T-cell (primary cell): ENCODE measurements around the gene RNF150. TPM values are rescaled to one million over a fixed set of nuclear protein-coding genes. Genes with fewer than 3 reads are reported as not detected.

Experiments used
- ATAC-seq, 4 experiments: fragments of 200-7000 bp in 3 of 4; fragments of 150-1000 bp in 1 of 4; cut with Tn5 transposase; replicated peaks in 1 of 4; 1 replicate in 3 of 4; 2 replicates in 1 of 4; pipeline ENCODE4 v1.10.0; 2021; ENCODE audit warnings: moderate library complexity in 3 of 4, mild to moderate bottlenecking in 2 of 4, moderate number of reproducible peaks in 1 of 4
- CTCF ChIA-PET, 2 donors: fragments of 300-600 bp; sonication (Branson Sonifier 250); formaldehyde crosslinking; loops; one replicate each; lab custom pipeline; 2022; ENCODE audit warnings: antibody characterized with exemption in 2 of 2; lab: Charles Lee
- POLR2A ChIA-PET, 2 donors: fragments of 300-600 bp; sonication (Branson Sonifier 250); formaldehyde crosslinking; loops; one replicate each; lab custom pipeline; 2022; ENCODE audit warnings: antibody characterized with exemption in 2 of 2; lab: Charles Lee
- DNase-seq, 35 experiments: peaks; one replicate each; pipeline versions ENCODE4 v3.0.0 to v3.0.0-alpha.2; 2013 to 2023
- H3K27ac ChIP-seq: one replicate; pipeline ENCODE4 v1.5.1; 2013; ENCODE audit warnings: low read length
- H3K27me3 ChIP-seq, 2 experiments: replicated peaks in 1 of 2; 1 replicate in 1 of 2; 2 replicates in 1 of 2; pipeline versions ENCODE4 v1.6.1 to v1.7.0; 2013; ENCODE audit warnings: low read length in 1 of 2, mixed read lengths in 1 of 2; ENCODE audit not compliant: control insufficient read depth in 2 of 2, insufficient read depth in 2 of 2; ENCODE audit errors: extremely low read depth in 1 of 2
- H3K36me3 ChIP-seq, 2 donors: 1 replicate in 1 of 2; 2 replicates in 1 of 2; pipeline versions ENCODE4 v1.6.1 to v1.7.0; 2013; ENCODE audit warnings: low read length in 1 of 2; ENCODE audit not compliant: control insufficient read depth in 2 of 2, insufficient read depth in 1 of 2; ENCODE audit errors: extremely low read depth in 1 of 2
- H3K4me1 ChIP-seq, 2 experiments: 1 replicate in 1 of 2; 2 replicates in 1 of 2; pipeline versions ENCODE4 v1.6.1 to v1.7.0; 2013; ENCODE audit warnings: low read length in 2 of 2, mixed read lengths in 1 of 2; ENCODE audit not compliant: insufficient read depth in 2 of 2, control insufficient read depth in 1 of 2; ENCODE audit errors: extremely low read depth in 1 of 2
- H3K4me3 ChIP-seq, 2 donors: 1 replicate in 1 of 2; 2 replicates in 1 of 2; pipeline versions ENCODE4 v1.5.1 to v1.7.0; 2013; ENCODE audit warnings: mild to moderate bottlenecking in 2 of 2, low read length in 1 of 2, moderate library complexity in 1 of 2; ENCODE audit not compliant: control insufficient read depth in 1 of 2; ENCODE audit errors: extremely low read depth in 1 of 2
- H3K9me3 ChIP-seq: 2 replicates; pipeline ENCODE4 v1.7.0; 2013
- H3K27ac Mint-ChIP-seq, 2 donors: one replicate each; pipeline ENCODE4 v1.8.0; 2020 to 2021; ENCODE audit warnings: mild to moderate bottlenecking in 2 of 2, mixed read lengths in 2 of 2
- H3K27me3 Mint-ChIP-seq, 2 donors: one replicate each; pipeline ENCODE4 v1.8.0; 2021 to 2022; ENCODE audit warnings: mixed read lengths in 2 of 2
- H3K36me3 Mint-ChIP-seq: one replicate; pipeline ENCODE4 v1.8.0; 2021; ENCODE audit warnings: mixed read lengths
- H3K4me1 Mint-ChIP-seq, 3 donors: one replicate each; pipeline ENCODE4 v1.8.0; 2020 to 2022; ENCODE audit warnings: mixed read lengths in 3 of 3, mild to moderate bottlenecking in 1 of 3
- H3K4me3 Mint-ChIP-seq, 3 donors: one replicate each; pipeline ENCODE4 v1.8.0; 2020 to 2022; ENCODE audit warnings: mild to moderate bottlenecking in 3 of 3, mixed read lengths in 3 of 3, moderate library complexity in 3 of 3
- H3K9me3 Mint-ChIP-seq, 3 donors: one replicate each; pipeline ENCODE4 v1.8.0; 2020 to 2022; ENCODE audit warnings: mixed read lengths in 3 of 3
- WGBS: methylation state at CpG from one replicate; pipeline ENCODE4 v1.1.5; 2013; ENCODE audit warnings: missing lambda C conversion rate; ENCODE audit not compliant: insufficient coverage; 5-methylcytosine and 5-hydroxymethylcytosine counted together
- total RNA-seq, 35 experiments: library from RNA in 6 of 35; stranded (reverse) in 6 of 35; fragments of 120-200 nt in 1 of 35; gene quantifications; one replicate each; pipeline versions ENCODE4 v1.2.1 to v1.2.4 and lab custom pipeline; 2013 to 2026

The RNF150 gene
- total RNA-seq, 5 donors from 2014 or later (not counting 1 experiment from before 2014, with no cell fraction given), result 0.09 to 0.35 (median 0.30) TPM; not detected in 2

DNA sequence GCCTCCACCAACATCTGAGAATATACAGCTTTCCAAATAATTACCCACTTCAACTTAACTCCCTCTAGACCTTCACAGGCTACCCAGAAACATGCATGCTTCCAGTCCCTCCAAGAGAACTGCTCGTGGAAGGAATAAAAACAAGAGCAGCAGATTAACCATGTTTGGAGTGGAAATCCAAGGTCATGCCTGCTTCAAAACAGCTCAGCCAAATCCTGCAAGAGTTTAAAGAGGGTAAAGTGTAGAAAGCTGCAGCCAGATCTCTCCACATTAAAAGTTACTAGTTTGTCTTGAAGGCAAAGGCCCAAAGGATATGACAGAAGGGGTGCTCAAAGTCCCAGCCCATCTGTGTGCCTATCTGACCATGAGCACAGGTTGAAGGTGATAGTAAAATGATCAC lies 139.3 kb downstream of the RNF150 start:
- no peak overlapping the region for H3K4me3 ChIP-seq
- Mint-ChIP-seq H3K27ac (no peak overlapping the region), H3K4me1 (no peaks in the 10 kb centered on the region), H3K27me3 (peaks cover 2 to 7% of the 10 kb centered on the region in 2 donors), H3K4me3 (no peak overlapping the region), H3K9me3 (peaks cover 3 to 4% (median 4%) of the 10 kb centered on the region in 3 donors), H3K36me3 (no peaks in the 10 kb centered on the region)
- CTCF ChIA-PET, result no interaction called here
- no peaks in the 10 kb centered on the region for H3K27me3 ChIP-seq
- no CpG with 5 or more reads among the region's 1 CpG for WGBS
- no peaks in the 10 kb centered on the region for H3K9me3 ChIP-seq
- no peak overlapping the region for H3K27ac ChIP-seq
- ATAC-seq, result no peak
- no peaks in the 10 kb centered on the region for H3K36me3 ChIP-seq
- no peaks in the 10 kb centered on the region for H3K4me1 ChIP-seq
- no peak for DNase-seq
- POLR2A ChIA-PET, result no interaction called here

DNA sequence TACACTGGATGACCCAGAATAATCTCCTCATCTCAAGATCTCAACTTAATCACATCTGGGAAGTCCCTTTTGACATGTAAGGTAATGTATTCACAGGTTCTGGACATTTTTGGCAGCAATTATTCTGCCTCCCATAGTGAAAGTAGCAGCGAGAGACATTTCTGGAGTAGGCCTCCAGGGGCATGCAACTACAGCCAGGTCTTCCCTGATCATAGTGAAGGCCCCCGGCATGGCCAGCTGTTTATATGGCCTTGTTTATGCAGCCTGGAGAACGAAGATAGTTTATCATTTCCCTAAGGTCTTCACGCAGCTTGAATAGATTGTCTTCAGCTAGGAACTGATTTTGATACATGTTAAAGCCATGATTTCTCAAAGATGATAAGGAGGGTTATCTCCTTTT lies 139.9 kb downstream of the RNF150 start:
- no peaks in the 10 kb centered on the region for H3K36me3 Mint-ChIP-seq
- Histone ChIP-seq H3K27me3 (no peaks in the 10 kb centered on the region), H3K36me3 (no peaks in the 10 kb centered on the region), H3K27ac (no peak overlapping the region), H3K4me3 (no peak overlapping the region), H3K9me3 (no peaks in the 10 kb centered on the region), H3K4me1 (no peaks in the 10 kb centered on the region)
- no peaks in the 10 kb centered on the region for H3K4me1 Mint-ChIP-seq
- POLR2A ChIA-PET, result no interaction called here
- WGBS, result 73% methylated on average over 2 of the region's 4 CpGs
- H3K4me3 Mint-ChIP-seq, result no peak overlapping the region
- ATAC-seq (no peak), DNase-seq (no peak)
- CTCF ChIA-PET, result no interaction called here
- H3K27me3 Mint-ChIP-seq, result peaks cover 2 to 7% of the 10 kb centered on the region in 2 donors
- no peak overlapping the region for H3K27ac Mint-ChIP-seq
- peaks cover 3 to 4% (median 4%) of the 10 kb centered on the region in 3 donors for H3K9me3 Mint-ChIP-seq

DNA sequence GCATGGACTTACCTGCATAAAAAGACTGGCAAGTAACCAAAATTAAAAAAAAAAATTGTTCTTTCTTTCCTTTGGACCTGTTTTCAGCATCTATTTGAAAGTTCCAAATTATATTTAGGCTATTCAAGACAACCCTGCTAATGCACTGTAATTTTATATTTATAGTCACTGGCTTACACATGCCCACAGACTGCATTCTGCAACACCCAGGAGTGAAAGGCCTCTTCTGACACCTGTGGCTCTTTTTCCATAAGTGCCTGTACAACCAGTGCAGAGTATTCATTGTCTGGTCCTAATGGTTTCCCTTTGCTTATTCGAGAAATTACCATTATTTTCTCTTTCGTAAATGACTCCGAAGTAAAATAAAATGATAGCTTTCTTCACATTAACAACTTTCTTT lies 143.3 kb downstream of the RNF150 start:
- H3K36me3 ChIP-seq, result no peaks in the 10 kb centered on the region
- Mint-ChIP-seq H3K27me3 (peaks cover 3% of the 10 kb centered on the region in 2 donors), H3K4me3 (no peak overlapping the region), H3K36me3 (no peaks in the 10 kb centered on the region), H3K4me1 (no peaks in the 10 kb centered on the region), H3K27ac (no peak overlapping the region), H3K9me3 (no peaks in the 10 kb centered on the region)
- ATAC-seq (no peak), DNase-seq (no peak)
- H3K4me1 ChIP-seq, result no peaks in the 10 kb centered on the region
- ChIA-PET CTCF (no interaction called here), POLR2A (no interaction called here)
- no CpG with 5 or more reads among the region's 3 CpGs for WGBS
- H3K9me3 ChIP-seq, result no peaks in the 10 kb centered on the region
- H3K4me3 ChIP-seq, result no peak overlapping the region
- no peaks in the 10 kb centered on the region for H3K27me3 ChIP-seq
- no peak overlapping the region for H3K27ac ChIP-seq

DNA sequence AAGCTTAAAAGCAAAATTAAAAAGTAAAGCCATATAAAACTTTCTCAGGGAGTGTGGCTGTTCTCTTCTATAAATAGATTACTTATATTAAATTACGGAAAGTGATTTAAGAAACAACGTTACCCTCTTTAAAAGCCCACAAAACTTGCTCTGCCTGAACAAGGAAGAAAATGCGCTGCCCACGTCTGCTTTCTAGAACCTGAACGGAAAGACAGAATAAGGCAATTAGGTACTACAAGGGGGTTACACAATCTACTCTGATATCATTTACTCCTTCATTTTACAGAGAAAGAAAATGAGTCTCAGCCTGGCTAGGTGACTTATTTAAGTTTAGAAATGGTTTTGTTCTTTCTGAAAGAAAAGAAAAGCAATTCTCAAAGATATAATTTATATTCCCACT lies 147.2 kb downstream of the RNF150 start:
- Mint-ChIP-seq H3K4me1 (no peaks in the 10 kb centered on the region), H3K4me3 (no peak overlapping the region), H3K27me3 (peaks cover 0 to 3% of the 10 kb centered on the region in 2 donors), H3K9me3 (no peaks in the 10 kb centered on the region), H3K36me3 (no peaks in the 10 kb centered on the region), H3K27ac (no peak overlapping the region)
- Histone ChIP-seq H3K4me1 (no peaks in the 10 kb centered on the region), H3K27me3 (no peaks in the 10 kb centered on the region), H3K9me3 (no peaks in the 10 kb centered on the region), H3K36me3 (no peaks in the 10 kb centered on the region), H3K4me3 (no peak overlapping the region), H3K27ac (no peak overlapping the region)
- ATAC-seq (no peak), DNase-seq (no peak)
- ChIA-PET CTCF (no interaction called here), POLR2A (no interaction called here)
- no CpG with 5 or more reads among the region's 5 CpGs for whole genome bisulfite sequencing

DNA sequence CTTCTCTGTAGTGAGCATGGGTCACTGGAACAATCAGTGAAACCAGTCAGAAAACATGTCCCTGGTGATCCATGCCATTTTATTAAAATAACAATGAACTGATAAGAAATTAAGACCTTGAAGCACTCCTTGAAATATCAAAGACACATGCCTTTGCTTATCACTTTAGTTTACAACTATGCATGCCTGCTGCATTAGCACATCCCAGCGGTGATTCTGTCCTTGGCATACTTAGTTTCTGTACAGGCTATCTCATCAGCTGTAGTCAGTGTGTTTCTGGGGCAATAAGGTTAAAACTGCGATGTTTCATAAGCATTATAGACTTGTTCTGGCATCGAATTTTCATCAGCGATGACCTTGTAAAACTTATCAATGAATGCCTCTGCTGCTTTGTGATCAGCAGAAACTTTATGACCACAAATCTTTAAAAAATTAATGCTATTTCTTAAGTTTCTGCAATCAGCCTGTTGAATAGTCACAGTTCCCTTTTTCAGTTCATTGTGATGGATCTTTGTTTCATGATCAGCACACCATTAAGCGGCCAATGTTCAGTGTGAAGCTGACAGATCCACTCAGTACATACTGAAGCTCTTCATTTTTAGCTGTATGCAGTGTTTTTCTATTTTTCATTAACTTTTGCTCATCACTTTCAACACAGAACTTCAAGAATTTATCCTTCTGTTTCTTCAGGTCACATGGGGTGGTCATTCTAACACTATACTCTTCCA lies 150.5 kb downstream of the RNF150 start:
- no peaks in the 10 kb centered on the region for H3K9me3 ChIP-seq
- no peaks in the 10 kb centered on the region for H3K36me3 Mint-ChIP-seq
- DNase-seq (no peak), ATAC-seq (no peak)
- H3K27ac Mint-ChIP-seq, result no peak overlapping the region
- CTCF ChIA-PET, result no interaction called here
- H3K9me3 Mint-ChIP-seq, result no peaks in the 10 kb centered on the region
- no peak overlapping the region for H3K4me3 Mint-ChIP-seq
- no peak overlapping the region for H3K4me3 ChIP-seq
- no peak overlapping the region for H3K27ac ChIP-seq
- H3K36me3 ChIP-seq, result no peaks in the 10 kb centered on the region
- no peaks in the 10 kb centered on the region for H3K27me3 ChIP-seq
- WGBS, result 91% methylated on average over 4 of the region's 5 CpGs
- H3K27me3 Mint-ChIP-seq, result peaks cover 0 to 3% of the 10 kb centered on the region in 2 donors
- no peaks in the 10 kb centered on the region for H3K4me1 ChIP-seq
- POLR2A ChIA-PET, result no interaction called here
- H3K4me1 Mint-ChIP-seq, result no peaks in the 10 kb centered on the region

DNA sequence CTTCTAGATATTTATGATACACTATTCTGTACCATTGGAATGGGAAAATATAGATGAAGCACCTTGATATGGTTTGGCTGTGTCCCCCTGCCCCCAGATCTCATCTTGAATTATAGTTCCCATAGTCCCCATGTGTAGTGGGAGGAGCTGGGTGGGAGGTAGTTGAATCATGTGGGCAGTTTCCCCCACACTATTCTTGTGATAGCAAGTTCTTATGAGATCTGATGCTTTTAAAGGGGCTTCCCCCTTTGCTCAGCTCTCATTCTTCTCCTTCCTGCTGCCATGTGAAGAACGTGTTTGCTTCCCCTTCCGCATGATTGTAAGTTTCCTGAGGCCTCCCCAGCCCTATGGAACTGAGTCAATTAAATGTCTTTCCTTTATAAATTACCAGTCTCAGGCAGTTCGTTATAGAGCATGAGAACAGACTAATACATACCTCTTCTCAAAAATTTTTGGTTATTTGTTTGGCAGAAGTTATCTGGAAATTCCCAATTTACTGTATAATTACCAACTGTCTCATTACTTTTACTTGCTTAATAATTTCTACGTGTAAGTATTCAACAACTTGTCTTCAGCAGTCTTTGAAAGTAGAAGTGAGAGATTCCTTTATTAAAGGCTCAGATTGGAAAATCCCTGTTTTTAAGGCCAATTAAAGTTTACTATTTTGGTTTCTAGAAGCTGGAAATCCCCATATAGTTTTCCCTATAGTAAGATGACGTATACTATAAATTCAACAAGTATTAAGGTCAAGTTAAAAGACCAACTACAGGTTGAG lies 152.7 kb downstream of the RNF150 start:
- H3K36me3 Mint-ChIP-seq, result no peaks in the 10 kb centered on the region
- no CpG with 5 or more reads among the region's 5 CpGs for WGBS
- no peaks in the 10 kb centered on the region for H3K4me1 Mint-ChIP-seq
- no peaks in the 10 kb centered on the region for H3K36me3 ChIP-seq
- H3K27ac Mint-ChIP-seq, result no peak overlapping the region
- no peak overlapping the region for H3K4me3 ChIP-seq
- ChIA-PET POLR2A (no interaction called here), CTCF (no interaction called here)
- DNase-seq (no peak), ATAC-seq (no peak)
- no peaks in the 10 kb centered on the region for H3K9me3 Mint-ChIP-seq
- no peaks in the 10 kb centered on the region for H3K4me1 ChIP-seq
- no peaks in the 10 kb centered on the region for H3K27me3 ChIP-seq
- H3K9me3 ChIP-seq, result no peaks in the 10 kb centered on the region
- no peaks in the 10 kb centered on the region for H3K27me3 Mint-ChIP-seq
- no peak overlapping the region for H3K27ac ChIP-seq
- no peak overlapping the region for H3K4me3 Mint-ChIP-seq
